K562 (cell line): ENCODE results near the gene ERC2. TPM values are rescaled to one million over a fixed set of nuclear protein-coding genes. Genes with fewer than 3 reads are reported as not detected.

Source experiments
- ATAC-seq: fragments of 200-7000 bp; cut with Tn5 transposase; 3 replicates; pipeline ENCODE4 v1.9.1; 2020; ENCODE audit warnings: moderate library complexity
- BruUV-seq: library from RNA; stranded (reverse); fragments of 400-500 nt; replicated peaks from 2 replicates; lab custom pipeline; 2021; lab: Mats Ljungman, UMichigan
- CTCF ChIA-PET: fragments of 300-600 bp; formaldehyde crosslinking; extraction: SDS; loops from one replicate; lab custom pipeline; 2021; ENCODE audit warnings: low intra/inter-chr PET ratio; lab: Yijun Ruan, JAX
- POLR2A ChIA-PET: fragments of 300-600, 350-650 bp; sonication (Branson Sonifier 250); formaldehyde crosslinking; extraction: SDS; loops from one replicate; lab custom pipeline; 2021; ENCODE audit warnings: antibody characterized with exemption, inconsistent platforms; lab: Yijun Ruan, JAX
- DNase-seq, 4 experiments: peaks; one replicate each; pipeline versions ENCODE4 v3.0.0 to v3.0.0-alpha.2; 2011 to 2018; ENCODE audit warnings: low spot score in 3 of 4, mixed read lengths in 3 of 4; ENCODE audit errors: extremely low read depth in 1 of 4
- FAIRE-seq: peaks from 2 replicates; lab custom pipeline; 2011; peaks lifted over from hg19 to GRCh38; lab: Jason Lieb, UNC
- H2AFZ ChIP-seq: 2 replicates; pipeline ENCODE4 v1.6.0; 2011; ENCODE audit warnings: low read depth, low read length, control low read depth, inconsistent platforms
- H3K27ac ChIP-seq: fragments of 200-600 bp; 3 replicates; pipeline ENCODE4 v1.8.0; 2011; ENCODE audit warnings: low read depth, mild to moderate bottlenecking, control low read depth, inconsistent platforms, low read length, moderate library complexity, mixed read lengths; ENCODE audit errors: extremely low read depth
- H3K27me3 ChIP-seq, 2 experiments: fragments of 300-600 bp in 1 of 2; 2 replicates in 1 of 2; 3 replicates in 1 of 2; pipeline versions ENCODE4 v1.6.0 to v1.8.0; 2011; ENCODE audit warnings: inconsistent platforms in 2 of 2, low read length in 2 of 2, mild to moderate bottlenecking in 1 of 2, mixed read lengths in 1 of 2, moderate library complexity in 1 of 2; ENCODE audit not compliant: control insufficient read depth in 2 of 2, insufficient read depth in 2 of 2
- H3K36me3 ChIP-seq: fragments of 300-600 bp; 3 replicates; pipeline ENCODE4 v1.8.0; 2011; ENCODE audit warnings: mild to moderate bottlenecking, low read length, inconsistent platforms; ENCODE audit not compliant: control insufficient read depth, insufficient read depth
- H3K4me1 ChIP-seq, 2 experiments: fragments of 200-600 bp in 1 of 2; replicated peaks in 1 of 2; 2 replicates in 1 of 2; 3 replicates in 1 of 2; pipeline versions ENCODE4 v1.5.1 to v1.8.0; 2011; ENCODE audit warnings: inconsistent platforms in 2 of 2, low read length in 2 of 2, mild to moderate bottlenecking in 1 of 2, mixed read lengths in 1 of 2, moderate library complexity in 1 of 2; ENCODE audit not compliant: control insufficient read depth in 2 of 2, insufficient read depth in 2 of 2
- H3K4me2 ChIP-seq: 2 replicates; pipeline ENCODE4 v1.6.1; 2011; ENCODE audit warnings: low read length, control low read depth, inconsistent platforms, mixed read lengths; ENCODE audit not compliant: insufficient read depth
- H3K4me3 ChIP-seq: fragments of 200-600 bp; sonication (generic), shearing (Covaris generic); 2 replicates; pipeline ENCODE4 v1.5.1; 2016; ENCODE audit warnings: control low read depth, inconsistent platforms
- H3K79me2 ChIP-seq: fragments of 200-600 bp; 3 replicates; pipeline ENCODE4 v1.8.0; 2011; ENCODE audit warnings: low read length, inconsistent platforms; ENCODE audit not compliant: control insufficient read depth, insufficient read depth
- H3K9ac ChIP-seq, 2 experiments: 2 replicates each; pipeline versions ENCODE4 v1.6.0 to v1.6.1; 2011; ENCODE audit warnings: low read depth in 2 of 2, low read length in 2 of 2, control low read depth in 1 of 2, inconsistent platforms in 1 of 2, mild to moderate bottlenecking in 1 of 2, mixed read lengths in 1 of 2; ENCODE audit not compliant: insufficient read depth in 1 of 2
- H3K9me1 ChIP-seq: one replicate; pipeline ENCODE4 v1.6.0; 2011; ENCODE audit warnings: inconsistent platforms, mild to moderate bottlenecking, low read length, moderate library complexity; ENCODE audit not compliant: control insufficient read depth, insufficient read depth
- H3K9me3 ChIP-seq: replicated peaks from 2 replicates; pipeline ENCODE4 v1.5.1; 2011; ENCODE audit warnings: low read depth, low read length, inconsistent platforms; ENCODE audit not compliant: control insufficient read depth, insufficient read depth
- H4K20me1 ChIP-seq: replicated peaks from 2 replicates; pipeline ENCODE4 v1.6.1; 2011; ENCODE audit warnings: low read length, inconsistent platforms, mixed read lengths; ENCODE audit not compliant: control insufficient read depth, insufficient read depth
- ETV1 ChIP-seq: fragments of 450-650 bp; conservative IDR thresholded peaks from 2 replicates; pipeline ENCODE4 v1.6.1; 2016; ENCODE audit warnings: missing genetic modification characterization, control low read depth, low read depth, missing compliant biosample characterization
- FUS ChIP-seq: fragments of 200-400 bp; formaldehyde crosslinking; optimal IDR thresholded peaks from 2 replicates; pipeline ENCODE3; 2017; ENCODE audit warnings: low read depth, low read length
- GABPB2 ChIP-seq: fragments of 250-450 bp; sonication (Bioruptor Pico); conservative IDR thresholded peaks from 2 replicates; pipeline ENCODE4 v1.5.1; 2021; ENCODE audit warnings: mild to moderate bottlenecking
- JUN ChIP-seq, 2 experiments: sonication (generic) in 1 of 2; formaldehyde crosslinking in 1 of 2; IDR thresholded peaks; 2 replicates each; pipeline versions ENCODE4 v1.6.1 to v1.8.0; 2012 to 2022; ENCODE audit warnings: borderline replicate concordance in 2 of 2, mild to moderate bottlenecking in 2 of 2, improper control_type of control experiment in 1 of 2, low read depth in 1 of 2, low read length in 1 of 2, missing genetic modification reagents in 1 of 2
- KAT7 ChIP-seq: sonication (generic); formaldehyde crosslinking; IDR thresholded peaks from 2 replicates; pipeline ENCODE4 v1.8.0; 2022; ENCODE audit warnings: missing genetic modification reagents, mild to moderate bottlenecking, borderline replicate concordance
- MCM5 ChIP-seq: fragments of 450-650 bp; IDR thresholded peaks from 2 replicates; pipeline ENCODE4 v1.6.1; 2016; ENCODE audit warnings: low read depth
- NCOA1 ChIP-seq: fragments of 450-650 bp; IDR thresholded peaks from 2 replicates; pipeline ENCODE4 v1.6.1; 2016; ENCODE audit warnings: low read depth
- RBM39 ChIP-seq: fragments of 200-400 bp; formaldehyde crosslinking; optimal IDR thresholded peaks from 2 replicates; pipeline ENCODE3; 2018; ENCODE audit warnings: low read depth, low read length
- YBX1 ChIP-seq: fragments of 450-650 bp; IDR thresholded peaks from 2 replicates; pipeline ENCODE4 v1.7.1; 2016; ENCODE audit warnings: mild to moderate bottlenecking
- ZFP30 ChIP-seq: fragments of 250-450 bp; sonication (Bioruptor Pico); IDR thresholded peaks from 2 replicates; pipeline ENCODE4 v1.8.0; 2022; ENCODE audit warnings: moderate library complexity, mild to moderate bottlenecking, inconsistent platforms, borderline replicate concordance
- ZNF436 ChIP-seq: fragments of 250-450, 450-650 bp; sonication (Bioruptor Pico); formaldehyde crosslinking; IDR thresholded peaks from 2 replicates; pipeline ENCODE4 v1.7.0; 2020; ENCODE audit warnings: mild to moderate bottlenecking
- WGBS: fragments of 100-300 bp; shearing (Covaris generic); methylation state at CpG from one replicate; pipeline ENCODE4 v1.1.6; 2016; ENCODE audit warnings: low coverage, mixed read lengths; ENCODE audit not compliant: insufficient coverage; ENCODE audit errors: missing lambda C conversion rate; 5-methylcytosine and 5-hydroxymethylcytosine counted together
- in situ Hi-C: fragments of 300-500 bp; cut with MboI; formaldehyde crosslinking; loops from 4 replicates; pipeline ENCODE4 v1.15.0; 2018; ENCODE audit warnings: inconsistent platforms, mixed read lengths
- intact Hi-C: fragments of 100-400 bp; cut with micrococcal nuclease; formaldehyde crosslinking; loops from 2 replicates; pipeline ENCODE4 v1.14.2; 2022
- polyA plus RNA-seq, 8 experiments: library from polyadenylated mRNA; depleted of rRNA in 4 of 8; stranded (reverse) in 5 of 8; unstranded in 3 of 8; fragments of >200 nt; fragmentation: Nextera tagmentation in 2 of 8; fragmentation: Illumina TruSeq in 1 of 8; extraction: Ambion mirVana in 2 of 8; extraction: Trizol in 1 of 8; gene quantifications; 2 replicates each; pipeline versions ENCODE4 v1.2.1 to v1.2.3, GENCODE V29; 2011 to 2014; ENCODE audit warnings: inconsistent platforms in 1 of 8, missing spikeins in 1 of 8
- total RNA-seq, 7 experiments: library from RNA; depleted of rRNA in 6 of 7; stranded (reverse); fragments of >200 nt in 6 of 7; fragmentation: Illumina TruSeq in 2 of 7; extraction: Trizol in 2 of 7; gene quantifications; 2 replicates each; pipeline versions ENCODE4 v1.2.1 to v1.2.3, GENCODE V29; 2011 to 2021; ENCODE audit warnings: low replicate concordance in 1 of 7
- TF ChIP-seq, protein P1 (sequence below): sonication (generic); formaldehyde crosslinking; IDR thresholded peaks from 2 replicates; pipeline ENCODE4 v1.8.1; 2023; ENCODE audit warnings: mild to moderate bottlenecking, missing genetic modification reagents, moderate library complexity
- TF ChIP-seq, protein P2 (sequence below): fragments of 250-450 bp; sonication (Bioruptor Pico); IDR thresholded peaks from 2 replicates; pipeline ENCODE4 v1.8.0; 2021; ENCODE audit warnings: mild to moderate bottlenecking, moderate library complexity

The ERC2 gene
- total and polyA plus RNA-seq, 9 of the 15 experiments (the other 6 are each of a cell fraction or from before 2014, with no cell fraction given), result 0.04 to 0.18 (median 0.07) TPM; not detected in 2

DNA sequence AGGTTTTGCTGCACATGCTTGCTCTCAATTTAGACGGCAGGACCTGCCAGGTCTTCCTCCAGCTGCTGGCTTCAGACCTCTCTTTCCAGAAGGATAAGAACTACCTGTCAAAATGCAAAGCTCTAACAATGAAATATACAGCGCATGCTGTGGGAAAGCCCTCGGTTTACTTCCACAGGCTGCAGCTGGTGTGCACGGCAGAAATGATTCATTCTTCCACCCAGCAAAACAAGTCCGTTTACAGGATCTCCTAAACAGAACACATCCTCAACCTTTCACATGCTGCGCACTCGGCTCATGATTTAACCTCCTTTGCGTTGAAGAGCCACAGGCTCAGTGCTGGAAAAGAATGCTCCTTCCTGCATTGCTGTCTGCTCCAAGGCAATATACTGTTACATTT, 888.8 kb downstream of the ERC2 start (continued):
- TF ChIP-seq, protein P1, sequence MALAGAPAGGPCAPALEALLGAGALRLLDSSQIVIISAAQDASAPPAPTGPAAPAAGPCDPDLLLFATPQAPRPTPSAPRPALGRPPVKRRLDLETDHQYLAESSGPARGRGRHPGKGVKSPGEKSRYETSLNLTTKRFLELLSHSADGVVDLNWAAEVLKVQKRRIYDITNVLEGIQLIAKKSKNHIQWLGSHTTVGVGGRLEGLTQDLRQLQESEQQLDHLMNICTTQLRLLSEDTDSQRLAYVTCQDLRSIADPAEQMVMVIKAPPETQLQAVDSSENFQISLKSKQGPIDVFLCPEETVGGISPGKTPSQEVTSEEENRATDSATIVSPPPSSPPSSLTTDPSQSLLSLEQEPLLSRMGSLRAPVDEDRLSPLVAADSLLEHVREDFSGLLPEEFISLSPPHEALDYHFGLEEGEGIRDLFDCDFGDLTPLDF (CRISPR knock-in tag), result no peak
- no peak for TF ChIP-seq YBX1

GRCh38 chr3:55576621-55577388, 891.5 kb downstream of the ERC2 start:
- 4% methylated on average over 8 of the region's 17 CpGs for WGBS
- Histone ChIP-seq H3K9me3 (no peaks in the 10 kb centered on the region), H3K27ac (no peak overlapping the region), H3K27me3 (peaks cover 0 to 2% of the 10 kb centered on the region in 2 experiments; a peak in 1 of 5 replicates), H3K9me1 (no peaks in the 10 kb centered on the region), H3K4me3 (no peak overlapping the region), H4K20me1 (no peaks in the 10 kb centered on the region), H3K36me3 (no peaks in the 10 kb centered on the region), H3K9ac (no peak overlapping the region), H2AFZ (no peak overlapping the region), H3K4me2 (no peak overlapping the region), H3K79me2 (no peaks in the 10 kb centered on the region), H3K4me1 (no peaks in the 10 kb centered on the region)
- ATAC-seq (no peak), DNase-seq (no peak), FAIRE-seq (no peak)
- BruUV-seq, result no TSS peak
- TF ChIP-seq, protein P2, sequence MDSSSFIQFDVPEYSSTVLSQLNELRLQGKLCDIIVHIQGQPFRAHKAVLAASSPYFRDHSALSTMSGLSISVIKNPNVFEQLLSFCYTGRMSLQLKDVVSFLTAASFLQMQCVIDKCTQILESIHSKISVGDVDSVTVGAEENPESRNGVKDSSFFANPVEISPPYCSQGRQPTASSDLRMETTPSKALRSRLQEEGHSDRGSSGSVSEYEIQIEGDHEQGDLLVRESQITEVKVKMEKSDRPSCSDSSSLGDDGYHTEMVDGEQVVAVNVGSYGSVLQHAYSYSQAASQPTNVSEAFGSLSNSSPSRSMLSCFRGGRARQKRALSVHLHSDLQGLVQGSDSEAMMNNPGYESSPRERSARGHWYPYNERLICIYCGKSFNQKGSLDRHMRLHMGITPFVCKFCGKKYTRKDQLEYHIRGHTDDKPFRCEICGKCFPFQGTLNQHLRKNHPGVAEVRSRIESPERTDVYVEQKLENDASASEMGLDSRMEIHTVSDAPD, result no peak
- TF ChIP-seq KAT7 (CRISPR knock-in tag) (no peak), ETV1 (tag) (no peak), GABPB2 (CRISPR knock-in tag) (no peak), FUS (no peak), JUN (IDR thresholded peaks at IDR 0.05; ENCODE audit: borderline replicate concordance, low read depth, low read length) (no peak), JUN (CRISPR knock-in tag; IDR thresholded peaks at IDR 0.05; ENCODE audit: borderline replicate concordance) (no peak), NCOA1 (no peak), ZNF436 (no peak), ZFP30 (CRISPR knock-in tag) (no peak), RBM39 (no peak), MCM5 (no peak)
- POLR2A ChIA-PET, result interaction anchor here (0.7 kb wide), 1 partner anchor 42 kb away, joined by 5 read pairs; no protein-coding TSS in a partner anchor
- intact Hi-C loops (no loop called here), in situ Hi-C loops (no loop called here)
- CTCF ChIA-PET, result no interaction called here
